ENCODE measurements around the gene FXYD5.

DNA sequence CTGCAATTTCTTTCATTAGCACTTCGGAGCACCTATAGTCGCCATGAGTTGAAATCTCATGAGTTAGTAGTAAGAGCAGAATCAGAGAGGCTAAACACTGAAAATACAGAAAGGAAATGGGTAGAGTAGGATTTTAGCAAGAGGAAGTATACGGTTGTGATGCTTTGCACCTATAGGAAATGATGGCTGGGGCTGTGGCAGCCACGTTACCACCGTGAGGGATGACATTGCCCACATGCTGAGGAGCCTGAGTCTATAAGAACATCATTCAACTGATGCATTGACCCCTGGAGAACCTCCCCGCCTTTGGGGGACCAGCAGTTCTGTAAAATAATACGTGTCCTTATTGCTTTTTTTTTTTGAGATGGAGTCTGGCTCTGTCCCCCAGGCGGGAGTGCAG is 53.6 kb downstream of the FXYD5 start:
- TF ChIP-seq, protein P1, sequence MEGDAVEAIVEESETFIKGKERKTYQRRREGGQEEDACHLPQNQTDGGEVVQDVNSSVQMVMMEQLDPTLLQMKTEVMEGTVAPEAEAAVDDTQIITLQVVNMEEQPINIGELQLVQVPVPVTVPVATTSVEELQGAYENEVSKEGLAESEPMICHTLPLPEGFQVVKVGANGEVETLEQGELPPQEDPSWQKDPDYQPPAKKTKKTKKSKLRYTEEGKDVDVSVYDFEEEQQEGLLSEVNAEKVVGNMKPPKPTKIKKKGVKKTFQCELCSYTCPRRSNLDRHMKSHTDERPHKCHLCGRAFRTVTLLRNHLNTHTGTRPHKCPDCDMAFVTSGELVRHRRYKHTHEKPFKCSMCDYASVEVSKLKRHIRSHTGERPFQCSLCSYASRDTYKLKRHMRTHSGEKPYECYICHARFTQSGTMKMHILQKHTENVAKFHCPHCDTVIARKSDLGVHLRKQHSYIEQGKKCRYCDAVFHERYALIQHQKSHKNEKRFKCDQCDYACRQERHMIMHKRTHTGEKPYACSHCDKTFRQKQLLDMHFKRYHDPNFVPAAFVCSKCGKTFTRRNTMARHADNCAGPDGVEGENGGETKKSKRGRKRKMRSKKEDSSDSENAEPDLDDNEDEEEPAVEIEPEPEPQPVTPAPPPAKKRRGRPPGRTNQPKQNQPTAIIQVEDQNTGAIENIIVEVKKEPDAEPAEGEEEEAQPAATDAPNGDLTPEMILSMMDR (conservative IDR thresholded peaks at IDR 0.05 in 1 of 2, IDR thresholded peaks at IDR 0.05 in 1 of 2; ENCODE audit: extremely low read depth in 1 of 2, insufficient read depth in 1 of 2, low read depth in 1 of 2, low read length in 2 of 2), result no peak
- no peak for TF ChIP-seq EZH2 (IDR thresholded peaks at IDR 0.05; ENCODE audit: borderline replicate concordance, low read length)

All from mammary epithelial cell (primary cell).